PC-9 (cell line): ENCODE measurements around the gene EIF4G3. TPM values are rescaled to one million over a fixed set of nuclear protein-coding genes. Genes with fewer than 3 reads are reported as not detected.

ENCODE experiments used
- BruUV-seq: library from RNA; stranded (reverse); fragments of 400-500 nt; replicated peaks from 2 replicates; lab custom pipeline; 2021; lab: Mats Ljungman, UMichigan
- CTCF ChIA-PET: fragments of 300-600 bp; sonication (Branson Sonifier 250); formaldehyde crosslinking; loops from one replicate; lab custom pipeline; 2022; ENCODE audit warnings: antibody characterized with exemption; lab: Charles Lee
- POLR2A ChIA-PET: fragments of 300-600 bp; sonication (Branson Sonifier 250); formaldehyde crosslinking; loops from one replicate; lab custom pipeline; 2022; ENCODE audit warnings: antibody characterized with exemption; ENCODE audit not compliant: unreplicated experiment; lab: Charles Lee
- DNase-seq, 2 experiments: peaks; one replicate each; pipeline versions ENCODE4 v3.0.0 to v3.0.0-alpha.2; 2015 to 2022; ENCODE audit warnings: mixed read lengths in 1 of 2
- H2AFZ ChIP-seq: fragments of 200-600 bp; sonication (generic); 2 replicates; pipeline ENCODE4 v1.8.1; 2017; ENCODE audit warnings: antibody characterized with exemption
- H3F3A ChIP-seq: fragments of 200-600 bp; sonication (generic); 2 replicates; pipeline ENCODE4 v1.8.1; 2017; ENCODE audit warnings: antibody characterized with exemption, mild to moderate bottlenecking, low read depth; ENCODE audit not compliant: insufficient read depth
- H3K27ac ChIP-seq: fragments of 200-600 bp; sonication (generic); 2 replicates; pipeline ENCODE4 v1.6.1; 2016; ENCODE audit warnings: mixed run types
- H3K27me3 ChIP-seq: fragments of 200-600 bp; sonication (generic); 2 replicates; pipeline ENCODE4 v1.6.1; 2016; ENCODE audit warnings: low read depth, mixed run types; ENCODE audit not compliant: insufficient read depth
- H3K36me3 ChIP-seq: fragments of 200-600 bp; sonication (generic); 2 replicates; pipeline ENCODE4 v1.6.1; 2016; ENCODE audit warnings: low read depth, mixed run types
- H3K4me1 ChIP-seq: fragments of 200-600 bp; sonication (generic); replicated peaks from 2 replicates; pipeline ENCODE4 v1.6.1; 2016; ENCODE audit warnings: mixed run types; ENCODE audit not compliant: insufficient read depth
- H3K4me2 ChIP-seq: fragments of 200-600 bp; sonication (generic); 2 replicates; pipeline ENCODE4 v1.6.1; 2017; ENCODE audit warnings: mixed run types
- H3K4me3 ChIP-seq: fragments of 200-600 bp; sonication (generic); 2 replicates; pipeline ENCODE4 v1.6.1; 2016; ENCODE audit warnings: mixed run types
- H3K79me2 ChIP-seq: fragments of 200-600 bp; sonication (generic); 2 replicates; pipeline ENCODE4 v1.6.1; 2017; ENCODE audit warnings: low read depth, mixed run types
- H3K9me2 ChIP-seq: fragments of 200-600 bp; sonication (generic); 2 replicates; pipeline ENCODE4 v1.8.1; 2017; ENCODE audit warnings: mild to moderate bottlenecking; ENCODE audit not compliant: insufficient read depth
- H3K9me3 ChIP-seq: fragments of 200-600 bp; sonication (generic); 2 replicates; pipeline ENCODE4 v1.8.1; 2016; ENCODE audit warnings: low read depth; ENCODE audit not compliant: insufficient read depth
- H4K20me1 ChIP-seq: fragments of 200-600 bp; sonication (generic); 2 replicates; pipeline ENCODE4 v1.8.1; 2017; ENCODE audit not compliant: insufficient read depth
- CTCF ChIP-seq: fragments of 200-600 bp; sonication (generic); conservative IDR thresholded peaks from 2 replicates; pipeline ENCODE4 v1.6.1; 2017; ENCODE audit warnings: mixed run types, antibody characterized with exemption, mild to moderate bottlenecking, moderate library complexity
- EZH2 ChIP-seq: fragments of 200-600 bp; sonication (generic); IDR thresholded peaks from 2 replicates; pipeline ENCODE4 v1.8.0; 2017; ENCODE audit warnings: antibody characterized with exemption, low read depth
- intact Hi-C: fragments of 100-400 bp; cut with micrococcal nuclease; formaldehyde crosslinking; loops from one replicate; pipeline ENCODE4 v1.10.0; 2022; ENCODE audit not compliant: unreplicated experiment
- total RNA-seq: library from RNA; stranded (reverse); gene quantifications from 2 replicates; pipeline ENCODE4 v1.2.3, GENCODE V29; 2021

The EIF4G3 gene
- total RNA-seq, 1 experiment from 2014 or later: 63.2 TPM

GRCh38 chr1:21001042-21001441 is 175.7 kb downstream of the EIF4G3 start:
- H3K4me2 ChIP-seq: no peak overlapping the region
- H3K27ac ChIP-seq: no peak overlapping the region
- H3K9me2 ChIP-seq: no peaks in the 10 kb centered on the region
- H3K36me3 ChIP-seq: no peaks in the 10 kb centered on the region
- H3F3A ChIP-seq: no peaks in the 10 kb centered on the region
- no peak overlapping the region for H2AFZ ChIP-seq
- DNase-seq: no peak
- no peaks in the 10 kb centered on the region for H3K27me3 ChIP-seq
- CTCF ChIA-PET: no interaction called here
- no peak overlapping the region for H3K4me3 ChIP-seq
- POLR2A ChIA-PET: no interaction called here
- H3K9me3 ChIP-seq: no peaks in the 10 kb centered on the region
- H3K4me1 ChIP-seq: no peaks in the 10 kb centered on the region
- H3K79me2 ChIP-seq: 0 out of 2 replicates have a peak, but pooled peaks cover 3% of the 10 kb centered on the region
- TF ChIP-seq EZH2 (no peak), CTCF (no peak)
- H4K20me1 ChIP-seq: peaks cover 9% of the 10 kb centered on the region; the same call in 1 of the 2 replicates
- no TSS peak for BruUV-seq
- intact Hi-C loops: no loop called here

GRCh38 chr1:21000245-21000594 is 176.5 kb downstream of the EIF4G3 start:
- intact Hi-C loops: no loop called here
- Histone ChIP-seq H3K4me1 (no peaks in the 10 kb centered on the region), H3K9me3 (no peaks in the 10 kb centered on the region), H3K79me2 (0 out of 2 replicates have a peak, but pooled peaks cover under 1% of the 10 kb centered on the region), H3K36me3 (no peaks in the 10 kb centered on the region), H3K4me2 (no peak overlapping the region), H2AFZ (no peak overlapping the region), H3K4me3 (no peak overlapping the region), H4K20me1 (peaks cover 9% of the 10 kb centered on the region; the same call in 1 of the 2 replicates), H3K27ac (no peak overlapping the region), H3K9me2 (no peaks in the 10 kb centered on the region), H3K27me3 (no peaks in the 10 kb centered on the region), H3F3A (no peaks in the 10 kb centered on the region)
- no peak for DNase-seq
- BruUV-seq: no TSS peak
- TF ChIP-seq EZH2: no peak
- TF ChIP-seq CTCF: no peak
- ChIA-PET POLR2A (no interaction called here), CTCF (no interaction called here)

GRCh38 chr1:20999525-21000244 is 177.0 kb downstream of the EIF4G3 start:
- Histone ChIP-seq H3K4me2 (no peak overlapping the region), H3K9me3 (no peaks in the 10 kb centered on the region), H3K27me3 (no peaks in the 10 kb centered on the region), H3K36me3 (no peaks in the 10 kb centered on the region), H3K4me3 (no peak overlapping the region), H3F3A (no peaks in the 10 kb centered on the region), H3K4me1 (no peaks in the 10 kb centered on the region), H4K20me1 (peaks cover 9% of the 10 kb centered on the region; the same call in 1 of the 2 replicates), H2AFZ (no peak overlapping the region), H3K79me2 (no peaks in the 10 kb centered on the region), H3K9me2 (no peaks in the 10 kb centered on the region), H3K27ac (no peak overlapping the region)
- ChIA-PET POLR2A (no interaction called here), CTCF (interaction anchor here (0.6 kb wide), 1 partner anchor 1720 kb away, joined by 4 read pairs; no protein-coding TSS in a partner anchor)
- no peak for DNase-seq
- intact Hi-C loops: no loop called here
- no TSS peak for BruUV-seq
- no peak for TF ChIP-seq CTCF
- TF ChIP-seq EZH2: no peak
